ENCODE results near the gene SIRPG. TPM values are rescaled to one million over a fixed set of nuclear protein-coding genes. Genes with fewer than 3 reads are reported as not detected.
"Not testable (repeated sequence)": the region's sequence is repeated elsewhere in the genome, so short reads cannot be mapped to it uniquely, and the experiment has no call there.

SIRPG gene
- total RNA-seq, 1 experiment from 2014 or later: 0.89 TPM

DNA sequence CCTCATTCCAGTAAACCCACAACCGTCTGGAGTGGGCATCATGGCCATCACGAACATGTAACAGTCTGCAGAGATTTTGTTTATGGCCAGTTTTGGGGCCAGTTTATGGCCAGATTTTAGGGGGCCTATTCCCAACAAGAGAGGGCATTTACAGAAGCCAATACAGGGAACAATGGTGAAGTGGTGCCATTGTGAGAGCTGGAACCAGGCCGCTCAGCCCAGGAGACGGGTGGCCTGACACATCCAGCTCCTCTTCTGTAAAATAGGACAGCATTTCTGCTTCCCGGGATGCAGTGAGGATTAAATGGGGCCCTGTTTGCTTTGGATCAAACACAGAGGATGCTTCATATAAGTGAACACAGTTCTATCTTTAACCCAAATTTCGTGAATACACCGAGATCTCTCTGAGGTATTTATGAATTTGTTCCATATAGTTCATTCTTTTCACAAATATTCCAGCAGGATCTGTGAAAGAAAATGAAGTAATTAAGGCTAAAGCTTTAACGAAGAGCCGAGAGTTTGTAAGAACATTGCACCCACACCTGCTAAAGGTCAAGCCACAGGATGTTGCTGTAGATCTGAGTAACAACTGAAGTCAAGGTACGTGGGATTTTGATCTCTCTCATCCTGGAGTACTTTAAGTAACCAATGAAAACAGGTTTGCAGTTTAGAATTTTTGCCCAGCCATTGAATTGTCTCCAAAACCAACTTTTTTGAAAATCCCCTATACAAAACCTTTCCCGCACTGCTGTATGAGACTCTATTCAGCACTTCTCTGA lies 14.5 kb upstream of the SIRPG start:
- DNase-seq (ENCODE audit: low read depth): no peak

- DNase-seq (ENCODE audit: low read depth): peak; percentile 75
Measured at GRCh38 chr20:1669304-1669703, 11.7 kb upstream of the SIRPG start.

DNA sequence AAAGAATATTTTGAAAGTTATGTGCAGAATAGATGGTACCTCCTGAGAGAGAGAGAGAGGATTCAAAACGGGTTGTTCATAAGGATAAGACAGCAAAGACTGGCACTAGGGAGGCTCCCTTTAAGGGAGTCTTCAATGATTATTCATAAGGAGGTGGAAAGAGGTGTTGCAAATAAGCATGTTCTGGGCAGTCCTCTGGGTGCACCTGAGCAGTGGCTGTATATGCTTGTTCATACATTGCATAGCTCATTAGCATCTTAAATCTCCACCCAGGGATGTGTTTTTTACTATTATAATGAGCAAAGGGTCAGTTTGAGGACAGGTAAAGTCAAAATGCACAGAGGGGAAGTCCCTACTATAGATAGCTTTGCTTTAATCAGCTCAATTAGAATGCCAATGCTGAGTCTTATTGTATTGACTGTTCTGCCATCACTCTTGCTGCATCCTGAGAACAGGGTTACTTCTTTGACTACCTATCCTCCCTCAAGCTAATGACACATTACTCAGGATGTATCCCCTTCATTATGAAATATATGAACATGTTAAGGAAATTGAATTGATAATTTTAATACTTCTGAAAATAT lies 10.0 kb upstream of the SIRPG start:
- no peak for DNase-seq (ENCODE audit: low read depth)

- no peak for DNase-seq (ENCODE audit: low read depth)
Measured at GRCh38 chr20:1666802-1667201, 9.2 kb upstream of the SIRPG start.

GRCh38 chr20:1665345-1665744 lies 7.8 kb upstream of the SIRPG start:
- DNase-seq (ENCODE audit: low read depth): no peak

DNA sequence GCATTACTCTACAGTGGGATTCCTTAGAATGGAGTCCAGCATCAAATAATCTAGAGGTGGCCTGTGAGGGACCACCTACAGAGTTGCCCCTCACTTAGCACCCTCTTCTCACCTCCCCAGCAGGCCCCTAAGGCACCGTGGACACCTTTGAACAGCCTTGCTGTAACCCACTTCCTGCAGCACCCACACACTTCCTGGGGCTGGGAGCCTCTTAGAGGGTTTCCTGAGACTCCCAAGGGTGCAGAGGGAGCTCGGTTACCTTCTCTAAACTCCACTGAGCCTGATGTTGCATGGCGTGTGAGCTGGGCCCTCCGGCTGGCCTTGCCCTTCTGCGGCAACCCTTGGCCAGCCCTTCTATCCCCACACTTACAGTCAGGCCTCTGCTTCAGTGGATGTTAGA lies 7.3 kb upstream of the SIRPG start:
- DNase-seq (ENCODE audit: low read depth): no peak

- DNase-seq (ENCODE audit: low read depth): peak; percentile 50
Measured at GRCh38 chr20:1663917-1664316, 6.3 kb upstream of the SIRPG start.

- DNase-seq (ENCODE audit: low read depth): no peak
Measured at GRCh38 chr20:1661542-1662299, 4.1 kb upstream of the SIRPG start.

DNA sequence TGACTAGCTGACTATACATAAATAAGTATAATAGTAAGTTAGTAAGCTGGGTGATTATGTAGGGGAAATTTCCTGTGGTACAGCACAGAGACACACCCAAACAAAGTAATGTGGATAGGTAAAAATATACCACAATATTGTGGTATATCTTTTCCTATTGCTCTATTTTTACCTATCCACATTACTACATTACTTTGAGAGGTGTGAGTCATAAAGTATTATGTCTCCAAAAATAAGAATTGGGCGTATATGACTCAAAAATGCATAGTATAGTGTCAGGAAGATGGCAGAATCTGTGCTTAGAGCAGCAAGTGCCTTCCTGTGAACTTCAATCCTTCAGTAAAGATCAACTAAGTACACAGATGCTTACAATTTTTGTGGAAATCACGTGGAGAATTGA lies 2.7 kb upstream of the SIRPG start:
- DNase-seq (ENCODE audit: low read depth): no peak

GRCh38 chr20:1656844-1657243 lies 735 bp downstream of the SIRPG start:
- no peak for DNase-seq (ENCODE audit: low read depth)

- peak; percentile 33 for DNase-seq (ENCODE audit: low read depth)
Measured at GRCh38 chr20:1654996-1655395, 2.6 kb downstream of the SIRPG start.

DNA sequence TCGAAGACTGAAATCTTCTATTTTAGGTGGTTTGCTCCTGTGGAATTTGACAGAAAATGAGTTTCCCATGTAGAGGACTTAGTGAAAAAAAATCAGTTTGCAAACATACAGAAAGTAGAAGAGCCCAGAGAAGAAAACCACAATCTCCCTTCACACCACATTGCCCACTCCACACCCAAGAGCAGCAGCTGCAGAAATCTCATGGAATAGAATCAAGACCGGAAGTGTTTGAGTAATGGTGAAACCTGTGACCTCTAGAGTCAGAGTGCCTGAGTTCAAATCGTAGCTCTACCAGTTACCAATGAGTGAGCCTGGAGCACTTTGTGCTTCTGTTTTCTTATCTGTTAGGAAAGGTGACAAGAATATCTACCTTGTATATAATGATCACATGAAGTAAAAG lies 4.6 kb downstream of the SIRPG start:
- no peak for DNase-seq (ENCODE audit: low read depth)

- no peak for DNase-seq (ENCODE audit: low read depth)
Measured at GRCh38 chr20:1652104-1652503, 5.5 kb downstream of the SIRPG start.

DNA sequence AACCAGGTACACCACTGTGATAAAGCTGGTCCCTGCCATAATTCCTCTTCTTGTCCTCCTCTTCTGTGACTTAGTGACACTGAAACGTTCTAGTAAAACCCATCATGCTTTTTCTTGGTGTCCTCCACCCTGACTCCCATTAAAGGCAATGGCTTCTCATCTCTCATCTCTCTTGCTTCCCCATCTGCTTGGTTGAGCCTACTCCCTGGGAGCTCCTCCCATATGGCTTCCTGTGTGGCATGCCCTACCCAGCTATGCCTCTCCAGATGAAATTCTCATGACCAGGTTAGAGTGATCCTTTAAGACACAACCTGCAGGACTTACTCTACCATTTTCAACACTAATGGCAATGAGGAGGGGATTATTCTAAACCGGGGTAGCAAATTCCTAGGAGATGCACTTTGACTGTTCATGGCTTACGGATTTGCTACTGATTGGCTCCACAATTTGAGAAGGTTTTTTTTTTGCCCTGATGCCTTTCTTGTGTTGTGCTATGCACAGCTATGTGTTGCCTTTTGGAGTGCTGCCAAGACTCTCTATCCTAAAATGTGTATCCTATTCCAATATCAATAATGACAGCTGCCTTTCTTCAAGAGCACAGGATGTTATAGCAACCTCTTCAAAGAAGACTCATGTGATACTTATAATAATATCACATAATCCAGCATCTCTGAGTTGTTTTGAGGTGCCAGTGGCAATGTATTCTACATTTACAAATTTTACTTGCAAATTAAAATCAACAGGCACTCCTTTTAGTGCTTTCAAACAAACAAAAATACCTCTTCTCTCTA lies 6.1 kb downstream of the SIRPG start:
- DNase-seq (ENCODE audit: low read depth): no peak

DNA sequence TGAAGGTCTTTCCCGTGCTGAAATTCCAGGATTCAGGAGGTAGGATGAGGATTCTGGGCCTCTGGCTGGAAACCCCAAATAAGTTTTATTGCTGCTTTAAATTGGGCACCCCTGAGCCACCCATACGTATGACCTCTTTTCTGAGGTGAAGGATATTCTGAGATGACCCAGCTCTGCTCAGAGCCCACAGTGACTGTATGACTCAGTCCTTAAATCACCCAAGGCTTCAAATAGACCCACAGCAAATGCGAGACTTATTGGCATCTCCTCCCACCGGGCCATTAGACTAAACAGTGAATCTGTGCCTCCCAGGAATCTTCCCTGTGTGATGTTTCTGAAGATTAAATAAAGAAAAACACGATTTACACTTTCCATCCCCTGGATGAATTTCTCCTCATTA lies 9.5 kb downstream of the SIRPG start:
- DNase-seq (ENCODE audit: low read depth): peak; percentile 54

- no peak for DNase-seq (ENCODE audit: low read depth)
Measured at GRCh38 chr20:1646975-1647431, 10.6 kb downstream of the SIRPG start.

DNA sequence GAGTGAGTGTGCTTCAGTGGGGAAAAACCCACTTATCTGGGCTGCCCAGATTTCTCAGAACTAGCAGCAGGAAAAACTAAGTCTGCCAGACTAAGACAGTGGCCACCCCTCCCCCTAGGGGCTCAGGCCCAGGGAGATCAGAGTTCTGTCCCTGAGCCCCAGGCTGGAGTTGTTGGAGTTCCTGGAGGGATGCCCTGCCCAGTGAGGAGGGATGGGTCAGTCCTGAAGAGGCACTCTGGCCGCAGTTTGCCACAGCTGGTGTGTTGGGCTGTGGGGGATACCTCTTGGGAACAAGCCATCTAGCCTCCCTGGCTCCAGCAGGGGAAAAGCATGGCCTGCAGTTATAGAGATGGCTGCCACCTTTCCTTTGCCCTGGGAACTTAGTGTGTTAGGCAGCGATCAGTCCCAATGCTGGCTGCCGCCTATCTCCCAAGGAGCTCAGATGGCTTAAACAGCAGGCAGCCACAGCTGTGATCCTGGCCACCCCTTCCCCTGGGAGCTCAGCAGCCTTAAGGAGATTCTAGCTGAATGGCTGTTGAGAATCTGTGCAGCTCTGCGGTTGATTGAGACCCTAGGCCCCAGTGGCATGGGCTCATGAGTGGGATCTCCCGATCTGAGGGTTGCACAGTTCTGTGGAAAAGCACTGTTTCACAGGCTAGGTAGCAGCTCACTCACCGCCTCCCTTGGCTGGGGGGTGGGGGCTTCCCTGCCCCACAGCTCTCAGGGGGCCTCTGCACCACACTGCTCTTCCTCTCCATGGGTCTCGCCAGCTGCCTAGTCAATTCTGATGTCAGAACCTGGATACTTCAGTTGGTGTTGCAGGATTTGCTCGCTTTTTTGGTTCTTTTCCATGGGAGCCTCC lies 13.2 kb downstream of the SIRPG start:
- no peak for DNase-seq (ENCODE audit: low read depth)

- DNase-seq (ENCODE audit: low read depth): not testable (repeated sequence)
Measured at GRCh38 chr20:1638643-1639042, 18.9 kb downstream of the SIRPG start.

DNA sequence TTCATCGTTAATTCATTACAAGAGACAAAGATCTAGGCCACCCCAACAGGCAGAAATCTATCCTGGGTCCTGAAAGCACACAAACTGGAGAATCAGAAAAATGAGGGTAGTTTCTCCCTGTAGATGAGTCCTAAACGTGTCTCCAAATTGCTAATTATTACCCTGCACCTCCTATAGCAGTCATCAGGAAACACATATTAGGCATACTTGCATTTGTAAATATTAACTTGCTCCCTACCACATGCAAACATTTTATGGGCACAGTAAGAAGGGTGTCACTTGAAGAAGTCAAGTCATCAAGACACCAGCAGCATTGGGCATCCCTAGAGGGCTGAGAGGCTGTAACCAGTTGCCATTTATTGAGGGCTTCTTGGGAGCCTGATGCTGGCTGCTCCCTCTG lies 19.8 kb downstream of the SIRPG start:
- DNase-seq (ENCODE audit: low read depth): no peak

- no peak for DNase-seq (ENCODE audit: low read depth)
Measured at GRCh38 chr20:1637226-1637625, 20.4 kb downstream of the SIRPG start.

- no peak for DNase-seq (ENCODE audit: low read depth)
Measured at GRCh38 chr20:1636621-1637020, 21.0 kb downstream of the SIRPG start.
